ENCODE data around the gene UBE3C. TPM values are rescaled to one million over a fixed set of nuclear protein-coding genes. Genes with fewer than 3 reads are reported as not detected.

UBE3C gene
- total and polyA plus RNA-seq, 2 of the 13 experiments (the other 11 are each of a cell fraction or from before 2014, with no cell fraction given), result 27.0 to 48.2 TPM

DNA sequence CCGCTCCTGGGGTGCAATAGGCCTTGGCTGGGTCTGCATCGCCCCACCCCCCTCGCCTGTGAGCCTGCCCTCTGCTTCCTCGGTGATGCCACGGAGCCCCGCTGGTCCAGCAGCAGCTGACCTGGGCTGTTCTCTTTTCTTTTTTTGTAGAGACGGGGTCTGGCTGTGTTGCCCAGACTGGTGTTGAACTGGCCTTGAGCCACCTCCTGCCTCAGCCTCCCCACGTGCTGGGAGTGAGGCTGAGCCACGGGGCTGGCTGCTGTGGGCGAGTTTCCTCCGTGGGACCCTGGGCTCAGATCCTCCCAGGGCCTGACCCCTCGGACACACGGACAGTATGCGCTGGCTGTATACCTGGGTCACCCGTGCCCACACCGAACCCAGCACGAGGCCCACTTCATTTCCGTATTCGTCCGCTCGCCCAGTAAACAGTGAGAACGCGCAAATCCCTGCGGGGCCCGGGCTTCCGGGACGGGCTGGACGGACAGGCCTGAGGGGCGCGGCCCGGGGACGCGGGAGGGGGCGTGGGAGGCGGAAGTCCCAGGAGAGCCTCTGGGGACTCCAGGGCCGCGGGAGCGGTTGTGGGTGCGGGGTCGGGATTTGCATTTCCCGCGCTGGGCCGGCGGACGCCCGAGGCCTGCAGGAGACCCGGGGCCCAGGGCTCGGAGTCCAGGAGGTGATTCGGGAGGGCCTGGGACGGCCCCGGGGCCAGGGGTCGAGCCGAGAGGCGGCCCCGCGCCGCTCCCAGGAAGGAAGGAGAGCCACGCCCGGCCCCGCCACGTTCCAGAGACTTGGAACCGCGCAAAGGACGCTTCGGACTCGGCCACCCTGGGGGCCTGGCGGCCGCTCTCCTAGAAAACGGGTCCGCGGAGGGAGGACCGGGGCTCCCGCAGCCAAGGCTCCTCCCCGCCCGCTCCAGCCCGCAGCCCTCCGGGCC, 140.3 kb downstream of the UBE3C start (continued):
- TF ChIP-seq, protein P1, sequence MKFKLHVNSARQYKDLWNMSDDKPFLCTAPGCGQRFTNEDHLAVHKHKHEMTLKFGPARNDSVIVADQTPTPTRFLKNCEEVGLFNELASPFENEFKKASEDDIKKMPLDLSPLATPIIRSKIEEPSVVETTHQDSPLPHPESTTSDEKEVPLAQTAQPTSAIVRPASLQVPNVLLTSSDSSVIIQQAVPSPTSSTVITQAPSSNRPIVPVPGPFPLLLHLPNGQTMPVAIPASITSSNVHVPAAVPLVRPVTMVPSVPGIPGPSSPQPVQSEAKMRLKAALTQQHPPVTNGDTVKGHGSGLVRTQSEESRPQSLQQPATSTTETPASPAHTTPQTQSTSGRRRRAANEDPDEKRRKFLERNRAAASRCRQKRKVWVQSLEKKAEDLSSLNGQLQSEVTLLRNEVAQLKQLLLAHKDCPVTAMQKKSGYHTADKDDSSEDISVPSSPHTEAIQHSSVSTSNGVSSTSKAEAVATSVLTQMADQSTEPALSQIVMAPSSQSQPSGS (CRISPR knock-in tag; IDR thresholded peaks at IDR 0.05), result no peak
- TF ChIP-seq ARHGAP35 (CRISPR knock-in tag; IDR thresholded peaks at IDR 0.05; ENCODE audit: borderline replicate concordance) (no peak), ZNF333 (CRISPR knock-in tag; IDR thresholded peaks at IDR 0.05; ENCODE audit: borderline replicate concordance) (no peak), GFI1 (CRISPR knock-in tag; IDR thresholded peaks at IDR 0.05; ENCODE audit: borderline replicate concordance) (no peak), KDM3A (CRISPR knock-in tag; IDR thresholded peaks at IDR 0.05; ENCODE audit: low read depth) (no peak; the same call in 1 of the 2 replicates), PAX8 (CRISPR knock-in tag; IDR thresholded peaks at IDR 0.05; ENCODE audit: borderline replicate concordance) (no peak), NPAS2 (CRISPR knock-in tag; IDR thresholded peaks at IDR 0.05; ENCODE audit: borderline replicate concordance) (no peak), POGZ (CRISPR knock-in tag; IDR thresholded peaks at IDR 0.05) (0 out of 2 replicates have a peak, but pooled peaks have one; percentile 18), PTBP1 (IDR thresholded peaks at IDR 0.05; ENCODE audit: low read depth, low read length, poor library complexity, severe bottlenecking) (no peak), EZH2 (conservative IDR thresholded peaks at IDR 0.05; ENCODE audit: low read depth, low read length) (no peak), REL (CRISPR knock-in tag; conservative IDR thresholded peaks at IDR 0.05) (no peak), ZNF446 (CRISPR knock-in tag; IDR thresholded peaks at IDR 0.05) (no peak), ZSCAN21 (CRISPR knock-in tag; IDR thresholded peaks at IDR 0.05; ENCODE audit: borderline replicate concordance) (no peak), ZNF615 (CRISPR knock-in tag; IDR thresholded peaks at IDR 0.05; ENCODE audit: borderline replicate concordance) (no peak), PRMT3 (CRISPR knock-in tag; IDR thresholded peaks at IDR 0.05; ENCODE audit: borderline replicate concordance, low read depth) (no peak), ZNF737 (CRISPR knock-in tag; IDR thresholded peaks at IDR 0.05; ENCODE audit: borderline replicate concordance) (no peak), ZNF232 (CRISPR knock-in tag; IDR thresholded peaks at IDR 0.05; ENCODE audit: borderline replicate concordance) (0 out of 2 replicates have a peak, but pooled peaks have one; percentile 49), ZNF180 (CRISPR knock-in tag; IDR thresholded peaks at IDR 0.05; ENCODE audit: borderline replicate concordance, low read depth) (no peak), YEATS2 (CRISPR knock-in tag; IDR thresholded peaks at IDR 0.05; ENCODE audit: borderline replicate concordance) (0 out of 2 replicates have a peak, but pooled peaks have one; percentile 32), ZNF234 (CRISPR knock-in tag; conservative IDR thresholded peaks at IDR 0.05) (no peak)
- TF ChIP-seq, protein P2, sequence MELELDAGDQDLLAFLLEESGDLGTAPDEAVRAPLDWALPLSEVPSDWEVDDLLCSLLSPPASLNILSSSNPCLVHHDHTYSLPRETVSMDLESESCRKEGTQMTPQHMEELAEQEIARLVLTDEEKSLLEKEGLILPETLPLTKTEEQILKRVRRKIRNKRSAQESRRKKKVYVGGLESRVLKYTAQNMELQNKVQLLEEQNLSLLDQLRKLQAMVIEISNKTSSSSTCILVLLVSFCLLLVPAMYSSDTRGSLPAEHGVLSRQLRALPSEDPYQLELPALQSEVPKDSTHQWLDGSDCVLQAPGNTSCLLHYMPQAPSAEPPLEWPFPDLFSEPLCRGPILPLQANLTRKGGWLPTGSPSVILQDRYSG (CRISPR knock-in tag; IDR thresholded peaks at IDR 0.05), result no peak
- TF ChIP-seq, protein P3, sequence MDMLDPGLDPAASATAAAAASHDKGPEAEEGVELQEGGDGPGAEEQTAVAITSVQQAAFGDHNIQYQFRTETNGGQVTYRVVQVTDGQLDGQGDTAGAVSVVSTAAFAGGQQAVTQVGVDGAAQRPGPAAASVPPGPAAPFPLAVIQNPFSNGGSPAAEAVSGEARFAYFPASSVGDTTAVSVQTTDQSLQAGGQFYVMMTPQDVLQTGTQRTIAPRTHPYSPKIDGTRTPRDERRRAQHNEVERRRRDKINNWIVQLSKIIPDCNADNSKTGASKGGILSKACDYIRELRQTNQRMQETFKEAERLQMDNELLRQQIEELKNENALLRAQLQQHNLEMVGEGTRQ (IDR thresholded peaks at IDR 0.05; ENCODE audit: low read depth, low read length), result no peak
- TF ChIP-seq, protein P3 (CRISPR knock-in tag; IDR thresholded peaks at IDR 0.05; ENCODE audit: borderline replicate concordance), result no peak

Data from HepG2 (cell line).